ENCODE measurements around the gene WDR20. TPM values are rescaled to one million over a fixed set of nuclear protein-coding genes. Genes with fewer than 3 reads are reported as not detected.

Gene WDR20
- total RNA-seq, 4 donors from 2014 or later: 27.6 to 36.7 (median 33.6) TPM

DNA sequence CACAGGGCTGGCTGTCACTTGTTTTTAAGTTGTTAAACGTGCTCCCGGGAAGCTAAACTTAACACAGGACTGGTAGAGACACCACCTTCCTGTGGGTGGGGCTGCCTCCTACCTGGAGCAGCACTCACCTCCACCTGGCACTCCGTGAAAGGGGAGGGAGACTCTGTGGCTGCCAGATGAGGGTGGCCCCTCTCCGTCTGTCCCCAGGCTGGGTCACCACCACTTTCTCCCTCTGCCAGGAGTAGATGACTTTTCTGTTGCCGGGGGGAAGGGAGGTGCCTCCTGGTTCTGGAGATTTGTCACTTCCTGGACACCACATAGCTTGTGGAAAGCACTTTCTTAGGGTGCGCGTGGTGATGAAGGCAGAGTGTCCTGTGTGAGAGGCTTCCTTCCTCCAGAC, 81.3 kb downstream of the WDR20 start:
- no peak for TF ChIP-seq POLR2A (IDR thresholded peaks at IDR 0.05)
- TF ChIP-seq, protein P1, sequence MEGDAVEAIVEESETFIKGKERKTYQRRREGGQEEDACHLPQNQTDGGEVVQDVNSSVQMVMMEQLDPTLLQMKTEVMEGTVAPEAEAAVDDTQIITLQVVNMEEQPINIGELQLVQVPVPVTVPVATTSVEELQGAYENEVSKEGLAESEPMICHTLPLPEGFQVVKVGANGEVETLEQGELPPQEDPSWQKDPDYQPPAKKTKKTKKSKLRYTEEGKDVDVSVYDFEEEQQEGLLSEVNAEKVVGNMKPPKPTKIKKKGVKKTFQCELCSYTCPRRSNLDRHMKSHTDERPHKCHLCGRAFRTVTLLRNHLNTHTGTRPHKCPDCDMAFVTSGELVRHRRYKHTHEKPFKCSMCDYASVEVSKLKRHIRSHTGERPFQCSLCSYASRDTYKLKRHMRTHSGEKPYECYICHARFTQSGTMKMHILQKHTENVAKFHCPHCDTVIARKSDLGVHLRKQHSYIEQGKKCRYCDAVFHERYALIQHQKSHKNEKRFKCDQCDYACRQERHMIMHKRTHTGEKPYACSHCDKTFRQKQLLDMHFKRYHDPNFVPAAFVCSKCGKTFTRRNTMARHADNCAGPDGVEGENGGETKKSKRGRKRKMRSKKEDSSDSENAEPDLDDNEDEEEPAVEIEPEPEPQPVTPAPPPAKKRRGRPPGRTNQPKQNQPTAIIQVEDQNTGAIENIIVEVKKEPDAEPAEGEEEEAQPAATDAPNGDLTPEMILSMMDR (IDR thresholded peaks at IDR 0.05): no peak
- H3K36me3 ChIP-seq: peaks cover 0 to 25% (median 0%) of the 10 kb centered on the region in 3 donors
- H3K9me3 ChIP-seq: no peaks in the 10 kb centered on the region
- no peaks in the 10 kb centered on the region for H3K27me3 ChIP-seq
- DNase-seq: no peak
- no peak overlapping the region for H3K4me3 ChIP-seq
- no peak overlapping the region for H3K27ac ChIP-seq
- H3K4me1 ChIP-seq: no peaks in the 10 kb centered on the region

DNA sequence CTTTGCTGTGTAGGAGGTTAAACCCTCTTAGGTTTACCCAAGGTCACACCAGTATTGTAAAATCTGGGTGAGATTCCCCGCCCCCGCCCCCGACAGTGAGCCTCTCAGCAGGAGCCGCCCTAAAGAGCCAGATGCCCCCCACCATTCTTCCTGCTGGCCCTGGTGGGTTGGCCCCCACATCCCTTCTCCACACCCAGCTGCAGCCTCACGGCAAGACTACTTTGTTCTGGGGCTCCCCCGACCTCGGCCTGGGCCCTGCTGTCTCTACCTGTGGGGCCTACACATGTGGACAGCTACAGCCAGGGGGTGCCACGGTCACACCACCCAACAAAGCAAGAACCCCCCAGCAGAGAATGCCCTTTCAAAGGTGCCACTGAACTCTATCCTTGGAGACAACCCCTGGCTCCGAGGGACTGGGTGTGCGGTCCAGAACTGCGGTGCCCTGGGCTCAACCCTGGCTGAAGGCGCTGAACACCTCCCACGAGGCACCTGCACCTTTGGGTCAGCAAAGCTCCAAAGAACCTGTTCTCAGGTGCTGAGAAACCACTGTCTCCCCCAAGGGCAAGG, 82.4 kb downstream of the WDR20 start:
- Histone ChIP-seq H3K4me3 (no peak overlapping the region), H3K4me1 (no peaks in the 10 kb centered on the region), H3K27ac (no peak overlapping the region), H3K27me3 (no peaks in the 10 kb centered on the region), H3K36me3 (peaks cover 0 to 24% (median 0%) of the 10 kb centered on the region in 3 donors), H3K9me3 (no peaks in the 10 kb centered on the region)
- DNase-seq: no peak
- TF ChIP-seq, protein P1 (IDR thresholded peaks at IDR 0.05): no peak
- no peak for TF ChIP-seq POLR2A (IDR thresholded peaks at IDR 0.05)

DNA sequence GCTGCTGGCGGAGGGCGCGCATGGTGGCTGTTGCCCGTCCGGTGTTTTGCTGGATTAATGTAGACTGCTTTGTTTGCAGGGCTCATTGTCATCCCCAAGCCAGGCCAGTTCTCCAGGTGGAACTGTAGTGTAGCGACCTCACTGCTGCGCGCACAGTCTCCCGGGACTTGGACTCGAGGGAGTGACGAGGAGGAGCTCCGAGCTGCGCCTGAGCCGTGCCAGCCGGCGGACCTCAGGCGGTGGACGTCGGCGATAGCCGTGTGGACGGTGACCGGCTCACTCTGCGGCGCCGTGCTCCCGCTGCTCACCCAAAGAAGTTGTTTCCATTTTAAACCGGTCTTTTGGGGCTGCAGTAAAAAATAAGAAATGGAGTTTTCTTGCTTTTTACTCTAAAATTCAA, 83.1 kb downstream of the WDR20 start:
- TF ChIP-seq, protein P1 (IDR thresholded peaks at IDR 0.05): no peak
- TF ChIP-seq POLR2A (IDR thresholded peaks at IDR 0.05): no peak
- DNase-seq: no peak
- Histone ChIP-seq H3K4me1 (no peaks in the 10 kb centered on the region), H3K9me3 (no peaks in the 10 kb centered on the region), H3K27me3 (no peaks in the 10 kb centered on the region), H3K36me3 (peaks cover 0 to 19% (median 0%) of the 10 kb centered on the region in 3 donors), H3K27ac (no peak overlapping the region), H3K4me3 (no peak overlapping the region)

DNA sequence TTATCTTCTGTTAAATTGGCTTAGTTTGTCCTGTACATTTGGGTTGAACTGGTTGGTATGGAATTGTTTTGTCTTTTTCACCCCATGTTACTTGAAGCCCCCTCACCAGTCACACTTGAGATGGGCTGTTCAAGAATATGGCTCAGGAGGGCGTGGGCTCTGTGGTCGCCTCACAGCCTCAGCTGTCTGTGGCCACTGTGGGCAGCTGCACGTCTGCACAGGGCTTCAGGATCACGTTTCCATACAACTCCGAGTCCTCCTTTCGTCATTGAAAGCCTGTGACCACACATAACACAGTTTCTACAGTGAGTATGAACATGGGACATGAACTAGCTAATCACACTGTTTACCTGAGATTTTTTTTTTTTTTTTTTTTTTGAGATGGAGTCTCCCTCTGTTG, 84.0 kb downstream of the WDR20 start:
- Histone ChIP-seq H3K4me1 (no peaks in the 10 kb centered on the region), H3K27ac (no peak overlapping the region), H3K27me3 (no peaks in the 10 kb centered on the region), H3K9me3 (no peaks in the 10 kb centered on the region), H3K36me3 (peaks cover 0 to 19% (median 0%) of the 10 kb centered on the region in 3 donors), H3K4me3 (no peak overlapping the region)
- TF ChIP-seq, protein P1 (IDR thresholded peaks at IDR 0.05): no peak
- no peak for TF ChIP-seq POLR2A (IDR thresholded peaks at IDR 0.05)
- DNase-seq: no peak

DNA sequence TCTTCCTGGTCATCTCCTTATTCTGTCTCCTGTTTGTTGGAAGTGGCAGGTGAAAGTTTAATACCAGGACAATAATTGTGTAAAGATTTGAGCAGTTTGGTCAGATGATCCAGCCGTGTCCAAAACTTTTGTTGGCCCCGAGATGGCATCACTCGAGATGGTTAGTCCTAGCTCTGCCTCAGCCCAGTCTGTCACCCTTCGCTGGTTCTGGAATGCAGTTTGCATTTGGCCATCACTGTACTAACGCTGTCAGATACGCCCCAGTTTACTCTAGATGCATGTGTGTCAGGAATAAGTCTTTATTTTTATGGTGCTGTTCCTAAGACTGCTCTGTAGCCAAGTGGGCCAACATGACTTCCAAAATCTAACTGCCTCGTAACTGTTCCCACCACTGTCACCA, 85.7 kb downstream of the WDR20 start:
- no peak overlapping the region for H3K27ac ChIP-seq
- H3K9me3 ChIP-seq: no peaks in the 10 kb centered on the region
- TF ChIP-seq, protein P1 (IDR thresholded peaks at IDR 0.05): no peak
- TF ChIP-seq POLR2A (IDR thresholded peaks at IDR 0.05): no peak
- H3K36me3 ChIP-seq: peaks cover 0 to 8% (median 0%) of the 10 kb centered on the region in 3 donors
- H3K4me1 ChIP-seq: no peaks in the 10 kb centered on the region
- H3K4me3 ChIP-seq: no peak overlapping the region
- H3K27me3 ChIP-seq: no peaks in the 10 kb centered on the region
- no peak for DNase-seq

DNA sequence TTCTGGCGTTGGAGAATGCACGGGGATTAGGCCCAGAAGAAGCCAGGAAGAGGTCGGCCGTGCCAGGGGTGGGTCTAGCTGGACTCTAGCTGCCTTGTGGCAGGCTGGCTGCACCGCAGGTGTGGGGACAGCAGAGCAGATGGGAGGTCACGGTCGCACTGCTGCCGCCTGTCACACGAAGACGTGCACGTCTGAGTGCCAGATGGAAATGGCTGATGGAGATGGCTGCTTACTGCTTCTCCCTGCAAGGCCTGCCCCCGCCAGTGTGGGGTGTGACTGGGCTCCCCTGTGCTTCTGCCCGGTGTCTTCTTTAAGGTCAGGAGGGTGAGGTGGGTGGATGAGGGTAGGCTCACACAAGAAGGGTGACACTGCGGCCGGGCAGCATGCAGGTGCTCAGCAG, 86.2 kb downstream of the WDR20 start:
- no peaks in the 10 kb centered on the region for H3K27me3 ChIP-seq
- no peaks in the 10 kb centered on the region for H3K9me3 ChIP-seq
- no peak for DNase-seq
- H3K27ac ChIP-seq: no peak overlapping the region
- peaks cover 0 to 8% (median 0%) of the 10 kb centered on the region in 3 donors for H3K36me3 ChIP-seq
- H3K4me1 ChIP-seq: no peaks in the 10 kb centered on the region
- H3K4me3 ChIP-seq: no peak overlapping the region
- TF ChIP-seq, protein P1 (IDR thresholded peaks at IDR 0.05): no peak
- TF ChIP-seq POLR2A (IDR thresholded peaks at IDR 0.05): no peak

Measured in Peyer's patch (tissue), 4 donors.